ENCODE measurements around the gene ABCC5.

The ABCC5 gene

GRCh38 chr3:183968666-183969245 is 48.9 kb downstream of the ABCC5 start:
- no peaks in the 10 kb centered on the region for H3K9me3 Mint-ChIP-seq
- no peak overlapping the region for H3K27ac Mint-ChIP-seq
- TF ChIP-seq CTCF (IDR thresholded peaks at IDR 0.05; ENCODE audit: unreplicated experiment in 3 of 3), result no peak
- peaks cover 61% of the 10 kb centered on the region for H3K36me3 Mint-ChIP-seq (ENCODE audit: low read depth)
- no peaks in the 10 kb centered on the region for H3K27me3 Mint-ChIP-seq (ENCODE audit: low read depth)
- no peaks in the 10 kb centered on the region for H3K4me1 Mint-ChIP-seq
- no peak overlapping the region for H3K4me3 Mint-ChIP-seq

- no peak for TF ChIP-seq CTCF (IDR thresholded peaks at IDR 0.05; ENCODE audit: unreplicated experiment in 3 of 3)
- Mint-ChIP-seq H3K9me3 (no peaks in the 10 kb centered on the region), H3K4me1 (no peaks in the 10 kb centered on the region), H3K4me3 (no peak overlapping the region), H3K27ac (no peak overlapping the region), H3K27me3 (ENCODE audit: low read depth) (no peaks in the 10 kb centered on the region), H3K36me3 (ENCODE audit: low read depth) (peaks cover 64% of the 10 kb centered on the region)
Measured at GRCh38 chr3:183967693-183968092, 50.0 kb downstream of the ABCC5 start.

- H3K27ac Mint-ChIP-seq, result no peak overlapping the region
- H3K36me3 Mint-ChIP-seq (ENCODE audit: low read depth), result peaks cover 56% of the 10 kb centered on the region
- H3K4me1 Mint-ChIP-seq, result no peaks in the 10 kb centered on the region
- TF ChIP-seq CTCF (IDR thresholded peaks at IDR 0.05; ENCODE audit: unreplicated experiment in 3 of 3), result no peak
- no peaks in the 10 kb centered on the region for H3K9me3 Mint-ChIP-seq
- no peaks in the 10 kb centered on the region for H3K27me3 Mint-ChIP-seq (ENCODE audit: low read depth)
- no peak overlapping the region for H3K4me3 Mint-ChIP-seq
Measured at GRCh38 chr3:183966361-183966791, 51.3 kb downstream of the ABCC5 start.

GRCh38 chr3:183962807-183963206 is 54.9 kb downstream of the ABCC5 start:
- Mint-ChIP-seq H3K9me3 (no peaks in the 10 kb centered on the region), H3K4me1 (no peaks in the 10 kb centered on the region), H3K36me3 (ENCODE audit: low read depth) (peaks cover 60% of the 10 kb centered on the region), H3K4me3 (no peak overlapping the region), H3K27ac (no peak overlapping the region), H3K27me3 (ENCODE audit: low read depth) (no peaks in the 10 kb centered on the region)
- no peak for TF ChIP-seq CTCF (IDR thresholded peaks at IDR 0.05; ENCODE audit: unreplicated experiment in 3 of 3)

GRCh38 chr3:183959214-183959613 is 58.5 kb downstream of the ABCC5 start:
- Mint-ChIP-seq H3K36me3 (ENCODE audit: low read depth) (peaks cover 56% of the 10 kb centered on the region), H3K4me1 (no peaks in the 10 kb centered on the region), H3K9me3 (no peaks in the 10 kb centered on the region), H3K4me3 (no peak overlapping the region), H3K27me3 (ENCODE audit: low read depth) (no peaks in the 10 kb centered on the region), H3K27ac (no peak overlapping the region)
- TF ChIP-seq CTCF (IDR thresholded peaks at IDR 0.05; ENCODE audit: unreplicated experiment in 3 of 3), result no peak

- no peak for TF ChIP-seq CTCF (IDR thresholded peaks at IDR 0.05; ENCODE audit: unreplicated experiment in 3 of 3)
- H3K36me3 Mint-ChIP-seq (ENCODE audit: low read depth), result peaks cover 53% of the 10 kb centered on the region
- H3K4me3 Mint-ChIP-seq, result no peak overlapping the region
- no peaks in the 10 kb centered on the region for H3K27me3 Mint-ChIP-seq (ENCODE audit: low read depth)
- no peaks in the 10 kb centered on the region for H3K9me3 Mint-ChIP-seq
- no peak overlapping the region for H3K27ac Mint-ChIP-seq
- H3K4me1 Mint-ChIP-seq, result no peaks in the 10 kb centered on the region
Measured at GRCh38 chr3:183958775-183959174, 58.9 kb downstream of the ABCC5 start.
